ENCODE data around the gene EPS8.
"Not testable (repeated sequence)": the region's sequence is repeated elsewhere in the genome, so short reads cannot be mapped to it uniquely, and the experiment has no call there.

EPS8 gene

DNA sequence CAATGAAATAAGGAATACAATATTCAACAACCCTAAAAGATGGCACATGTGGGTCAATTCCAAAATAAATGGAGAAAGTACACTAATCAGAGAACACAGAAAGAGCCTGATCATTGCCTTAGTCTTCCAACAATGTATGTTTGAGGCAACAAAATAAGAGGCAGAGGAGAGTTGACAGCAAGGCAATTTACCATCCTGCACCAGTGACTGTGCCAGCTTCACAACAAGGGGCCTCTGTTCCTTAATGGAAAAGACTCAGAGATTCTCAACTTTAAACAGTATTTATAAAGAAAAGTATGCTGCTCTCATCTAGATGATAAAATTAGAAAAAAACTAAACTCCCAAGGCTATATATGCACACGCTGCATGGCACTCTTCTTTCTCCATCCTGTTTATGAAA is 25.9 kb downstream of the EPS8 start:
- TF ChIP-seq, protein P1, sequence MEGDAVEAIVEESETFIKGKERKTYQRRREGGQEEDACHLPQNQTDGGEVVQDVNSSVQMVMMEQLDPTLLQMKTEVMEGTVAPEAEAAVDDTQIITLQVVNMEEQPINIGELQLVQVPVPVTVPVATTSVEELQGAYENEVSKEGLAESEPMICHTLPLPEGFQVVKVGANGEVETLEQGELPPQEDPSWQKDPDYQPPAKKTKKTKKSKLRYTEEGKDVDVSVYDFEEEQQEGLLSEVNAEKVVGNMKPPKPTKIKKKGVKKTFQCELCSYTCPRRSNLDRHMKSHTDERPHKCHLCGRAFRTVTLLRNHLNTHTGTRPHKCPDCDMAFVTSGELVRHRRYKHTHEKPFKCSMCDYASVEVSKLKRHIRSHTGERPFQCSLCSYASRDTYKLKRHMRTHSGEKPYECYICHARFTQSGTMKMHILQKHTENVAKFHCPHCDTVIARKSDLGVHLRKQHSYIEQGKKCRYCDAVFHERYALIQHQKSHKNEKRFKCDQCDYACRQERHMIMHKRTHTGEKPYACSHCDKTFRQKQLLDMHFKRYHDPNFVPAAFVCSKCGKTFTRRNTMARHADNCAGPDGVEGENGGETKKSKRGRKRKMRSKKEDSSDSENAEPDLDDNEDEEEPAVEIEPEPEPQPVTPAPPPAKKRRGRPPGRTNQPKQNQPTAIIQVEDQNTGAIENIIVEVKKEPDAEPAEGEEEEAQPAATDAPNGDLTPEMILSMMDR (IDR thresholded peaks at IDR 0.05; ENCODE audit: low read depth, low read length): no peak
- no peak for DNase-seq (ENCODE audit: low read depth in 2 of 2)

DNA sequence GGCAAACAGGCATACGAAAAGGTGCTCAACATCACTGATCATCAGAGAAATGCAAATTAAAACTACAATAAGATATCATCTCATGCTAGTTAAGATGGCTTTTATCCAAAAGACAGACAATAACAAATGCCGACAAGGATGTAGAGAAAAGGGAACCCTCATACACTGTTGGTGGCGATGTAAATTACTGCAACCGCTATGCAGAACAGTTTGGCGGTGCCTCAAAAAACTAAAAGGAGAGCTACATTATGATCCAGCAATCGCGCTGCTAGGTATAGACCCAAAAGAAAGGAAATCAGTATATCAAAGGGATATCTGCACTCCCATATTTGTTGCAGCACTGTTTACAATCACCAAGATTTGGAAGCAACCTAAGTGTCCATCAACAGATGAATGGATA is 27.0 kb downstream of the EPS8 start:
- DNase-seq (ENCODE audit: low read depth in 2 of 2); H3K4me3 ChIP-seq (replicated peaks in 1 of 2; ENCODE audit: low read depth in 2 of 2, low read length in 2 of 2): not testable (repeated sequence)

More for the DNA sequence above, 25.9 kb downstream of the EPS8 start:
- H3K4me3 ChIP-seq (replicated peaks in 1 of 2; ENCODE audit: low read depth in 2 of 2, low read length in 2 of 2): no peak overlapping the region

DNA sequence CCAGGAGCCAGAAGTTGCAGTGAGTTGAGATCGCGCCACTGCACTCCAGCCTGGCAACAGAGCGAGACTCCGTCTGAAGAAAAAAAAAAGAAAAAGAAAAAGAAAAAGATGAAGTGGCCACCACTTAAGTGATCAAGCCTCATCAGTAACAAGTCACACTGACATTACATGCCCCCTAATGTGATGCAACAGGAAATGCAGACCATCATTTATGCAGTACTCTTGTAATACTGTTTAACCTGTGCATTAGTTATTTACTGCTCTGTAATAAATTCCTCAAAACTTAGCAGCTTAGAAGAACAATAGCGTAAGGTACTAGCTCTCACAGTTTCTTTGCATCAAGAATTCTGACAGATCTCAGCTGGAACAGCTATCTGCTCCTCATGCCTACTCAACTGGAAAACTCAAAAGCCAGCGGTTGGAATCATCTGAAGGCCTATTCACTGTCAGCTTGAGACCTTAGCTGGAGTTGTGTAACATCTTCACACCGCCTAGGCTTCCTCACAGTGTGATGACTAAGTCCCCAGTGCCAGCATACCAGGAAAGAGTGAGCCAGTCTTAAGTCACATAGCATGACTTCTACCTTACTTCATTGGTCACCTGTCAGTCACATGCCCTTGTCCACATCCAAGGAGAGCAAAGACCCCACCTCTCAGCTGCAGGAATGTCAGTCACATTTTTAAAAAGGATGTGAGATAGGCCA is 31.5 kb downstream of the EPS8 start:
- no peak overlapping the region for H3K4me3 ChIP-seq (replicated peaks in 1 of 2; ENCODE audit: low read depth in 2 of 2, low read length in 2 of 2)
- TF ChIP-seq, protein P1 (IDR thresholded peaks at IDR 0.05; ENCODE audit: low read depth, low read length): no peak
- peak; percentile 81 to 99 for DNase-seq (ENCODE audit: low read depth in 2 of 2)

DNA sequence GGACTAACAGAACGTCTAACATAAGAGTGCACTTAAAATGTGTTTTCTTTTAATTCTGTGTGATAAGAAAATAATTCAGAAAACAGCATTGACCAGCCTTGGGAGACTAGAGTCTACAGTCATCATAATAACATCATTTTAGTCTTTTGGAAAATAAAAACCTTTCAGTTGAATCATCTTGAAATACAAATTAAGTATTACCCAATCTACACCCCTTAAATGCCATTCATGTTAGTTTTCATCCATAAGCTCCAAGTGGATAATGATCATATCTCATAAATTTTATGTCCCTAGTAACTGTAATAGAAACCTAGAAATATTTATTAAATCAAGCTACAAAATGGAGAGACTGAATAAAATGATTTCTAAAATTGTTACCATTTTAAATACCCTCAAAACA is 32.4 kb downstream of the EPS8 start:
- H3K4me3 ChIP-seq (replicated peaks in 1 of 2; ENCODE audit: low read depth in 2 of 2, low read length in 2 of 2): no peak overlapping the region
- TF ChIP-seq, protein P1 (IDR thresholded peaks at IDR 0.05; ENCODE audit: low read depth, low read length): no peak
- DNase-seq (ENCODE audit: low read depth in 2 of 2): peak; percentile 24 to 71

DNA sequence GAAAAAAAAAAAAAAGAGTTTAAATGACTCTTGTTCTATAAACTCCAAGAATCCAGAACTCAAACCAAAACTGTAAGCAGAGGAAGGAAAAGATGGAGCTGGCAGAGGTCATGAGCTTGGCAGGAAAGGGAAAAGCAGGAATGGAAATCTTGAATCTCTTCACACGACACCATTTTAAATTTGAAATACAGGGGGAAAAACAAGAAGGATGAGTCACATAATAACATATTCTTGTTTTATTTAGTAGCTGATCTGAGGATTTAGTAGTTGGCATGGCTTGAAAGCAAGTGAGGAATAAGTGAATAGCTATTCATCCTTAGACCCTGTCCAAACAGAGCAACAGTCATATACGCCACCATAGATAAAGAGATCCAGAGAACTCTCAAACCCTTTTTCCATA is 35.0 kb downstream of the EPS8 start:
- TF ChIP-seq, protein P1 (IDR thresholded peaks at IDR 0.05; ENCODE audit: low read depth, low read length): no peak
- DNase-seq (ENCODE audit: low read depth in 2 of 2): peak; percentile 24 to 59
- no peak overlapping the region for H3K4me3 ChIP-seq (replicated peaks in 1 of 2; ENCODE audit: low read depth in 2 of 2, low read length in 2 of 2)

DNA sequence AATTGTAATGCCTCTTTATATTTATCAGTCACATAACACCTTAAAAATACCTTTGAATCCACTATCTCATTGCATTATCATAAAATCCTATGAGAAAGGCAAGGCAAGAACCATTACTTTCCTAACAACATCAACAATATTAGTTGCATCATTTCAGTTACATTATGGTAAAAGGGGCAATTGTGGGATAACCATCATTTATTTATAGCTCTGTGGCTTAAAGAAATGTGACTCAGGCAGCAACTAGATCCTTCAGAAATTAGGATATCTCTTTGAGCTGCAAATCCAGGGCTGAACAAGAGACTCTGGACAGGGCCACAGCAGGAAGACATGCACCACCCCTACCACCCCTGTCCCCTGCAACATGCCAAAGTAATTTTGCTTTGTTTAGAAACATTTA is 36.4 kb downstream of the EPS8 start:
- TF ChIP-seq, protein P1 (IDR thresholded peaks at IDR 0.05; ENCODE audit: low read depth, low read length): no peak
- H3K4me3 ChIP-seq (replicated peaks in 1 of 2; ENCODE audit: low read depth in 2 of 2, low read length in 2 of 2): no peak overlapping the region
- peak in 1 of 2 donors; percentile 48 for DNase-seq (ENCODE audit: low read depth in 2 of 2)

DNA sequence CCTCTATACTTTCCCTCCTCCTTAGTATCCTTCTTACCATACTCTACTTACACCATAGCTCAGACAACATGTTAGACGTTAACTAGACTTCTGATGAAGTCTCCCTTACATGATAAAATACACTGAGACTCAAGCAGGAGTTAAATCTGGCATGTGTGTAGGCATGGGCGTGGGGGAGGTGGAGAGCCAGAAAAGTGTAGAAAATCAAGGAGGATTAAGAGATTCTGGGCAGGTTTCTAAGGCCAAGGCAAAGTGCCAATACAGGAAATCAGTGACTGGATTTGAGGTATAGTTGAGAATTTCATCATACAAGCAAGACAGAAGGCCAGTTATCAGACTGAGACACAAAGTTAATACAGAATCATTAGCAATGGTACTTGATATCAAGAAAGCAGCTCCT is 37.4 kb downstream of the EPS8 start:
- H3K4me3 ChIP-seq (replicated peaks in 1 of 2; ENCODE audit: low read depth in 2 of 2, low read length in 2 of 2): no peak overlapping the region
- peak in 1 of 2 donors; percentile 43 for DNase-seq (ENCODE audit: low read depth in 2 of 2)
- TF ChIP-seq, protein P1 (IDR thresholded peaks at IDR 0.05; ENCODE audit: low read depth, low read length): no peak

All from cardiac fibroblast (primary cell).